ENCODE measurements around the gene APP.

APP gene

GRCh38 chr21:26123012-26123411 is 47.6 kb downstream of the APP start:
- Histone ChIP-seq H3K27me3 (ENCODE audit: low read depth, low read length) (no peaks in the 10 kb centered on the region), H3K79me2 (ENCODE audit: low read length) (no peaks in the 10 kb centered on the region), H3K4me1 (ENCODE audit: low read length) (peaks cover 17% of the 10 kb centered on the region), H3K4me3 (ENCODE audit: low read length) (no peak overlapping the region), H3K9ac (ENCODE audit: low read length) (no peak overlapping the region), H3K36me3 (replicated peaks; ENCODE audit: low read depth, low read length) (no peaks in the 10 kb centered on the region), H3K4me2 (ENCODE audit: low read length) (no peak overlapping the region), H2AFZ (ENCODE audit: low read depth, low read length) (no peak overlapping the region), H3K9me3 (ENCODE audit: insufficient read depth, low read length) (no peaks in the 10 kb centered on the region), H3K27ac (ENCODE audit: low read length) (no peak overlapping the region), H4K20me1 (ENCODE audit: insufficient read depth, low read length) (no peaks in the 10 kb centered on the region)
- TF ChIP-seq EZH2phosphoT487 (IDR thresholded peaks at IDR 0.05; ENCODE audit: low read depth) (no peak), CTCF (IDR thresholded peaks at IDR 0.05; ENCODE audit: low read depth, low read length) (no peak)

GRCh38 chr21:26120828-26121227 is 49.7 kb downstream of the APP start:
- Histone ChIP-seq H3K79me2 (ENCODE audit: low read length) (no peaks in the 10 kb centered on the region), H3K4me3 (ENCODE audit: low read length) (no peak overlapping the region), H3K4me2 (ENCODE audit: low read length) (no peak overlapping the region), H4K20me1 (ENCODE audit: insufficient read depth, low read length) (no peaks in the 10 kb centered on the region), H3K36me3 (replicated peaks; ENCODE audit: low read depth, low read length) (no peaks in the 10 kb centered on the region), H3K9ac (ENCODE audit: low read length) (no peak overlapping the region), H2AFZ (ENCODE audit: low read depth, low read length) (no peak overlapping the region), H3K27me3 (ENCODE audit: low read depth, low read length) (no peaks in the 10 kb centered on the region), H3K4me1 (ENCODE audit: low read length) (peaks cover 21% of the 10 kb centered on the region), H3K9me3 (ENCODE audit: insufficient read depth, low read length) (no peaks in the 10 kb centered on the region), H3K27ac (ENCODE audit: low read length) (no peak overlapping the region)
- TF ChIP-seq CTCF (IDR thresholded peaks at IDR 0.05; ENCODE audit: low read depth, low read length) (no peak), EZH2phosphoT487 (IDR thresholded peaks at IDR 0.05; ENCODE audit: low read depth) (no peak)

- no peak overlapping the region for H3K4me2 ChIP-seq (ENCODE audit: low read length)
- H2AFZ ChIP-seq (ENCODE audit: low read depth, low read length) = no peak overlapping the region
- no peaks in the 10 kb centered on the region for H3K79me2 ChIP-seq (ENCODE audit: low read length)
- no peaks in the 10 kb centered on the region for H4K20me1 ChIP-seq (ENCODE audit: insufficient read depth, low read length)
- H3K9ac ChIP-seq (ENCODE audit: low read length) = no peak overlapping the region
- no peak for TF ChIP-seq CTCF (IDR thresholded peaks at IDR 0.05; ENCODE audit: low read depth, low read length)
- no peak for TF ChIP-seq EZH2phosphoT487 (IDR thresholded peaks at IDR 0.05; ENCODE audit: low read depth)
- no peak overlapping the region for H3K27ac ChIP-seq (ENCODE audit: low read length)
- H3K4me3 ChIP-seq (ENCODE audit: low read length) = no peak overlapping the region
- H3K9me3 ChIP-seq (ENCODE audit: insufficient read depth, low read length) = no peaks in the 10 kb centered on the region
- H3K27me3 ChIP-seq (ENCODE audit: low read depth, low read length) = no peaks in the 10 kb centered on the region
- H3K4me1 ChIP-seq (ENCODE audit: low read length) = peaks cover 21% of the 10 kb centered on the region
- H3K36me3 ChIP-seq (replicated peaks; ENCODE audit: low read depth, low read length) = no peaks in the 10 kb centered on the region
Measured at GRCh38 chr21:26119906-26120305, 50.7 kb downstream of the APP start.

GRCh38 chr21:26118938-26119540 is 51.5 kb downstream of the APP start:
- H3K9me3 ChIP-seq (ENCODE audit: insufficient read depth, low read length) = no peaks in the 10 kb centered on the region
- H3K36me3 ChIP-seq (replicated peaks; ENCODE audit: low read depth, low read length) = no peaks in the 10 kb centered on the region
- no peak overlapping the region for H3K9ac ChIP-seq (ENCODE audit: low read length)
- H2AFZ ChIP-seq (ENCODE audit: low read depth, low read length) = no peak overlapping the region
- TF ChIP-seq CTCF (IDR thresholded peaks at IDR 0.05; ENCODE audit: low read depth, low read length) = no peak
- no peak for TF ChIP-seq EZH2phosphoT487 (IDR thresholded peaks at IDR 0.05; ENCODE audit: low read depth)
- H4K20me1 ChIP-seq (ENCODE audit: insufficient read depth, low read length) = no peaks in the 10 kb centered on the region
- H3K27me3 ChIP-seq (ENCODE audit: low read depth, low read length) = no peaks in the 10 kb centered on the region
- 0 out of 2 replicates have a peak overlapping the region, but pooled peaks have one; percentile 26 for H3K4me3 ChIP-seq (ENCODE audit: low read length)
- H3K79me2 ChIP-seq (ENCODE audit: low read length) = no peaks in the 10 kb centered on the region
- peaks cover 21% of the 10 kb centered on the region for H3K4me1 ChIP-seq (ENCODE audit: low read length)
- H3K4me2 ChIP-seq (ENCODE audit: low read length) = peak overlapping the region; percentile 49
- no peak overlapping the region for H3K27ac ChIP-seq (ENCODE audit: low read length)

All from OCI-LY3 (cell line).